GM12801 (cell line): Measurements from ENCODE around the gene SARDH.

Source experiments
- TF ChIP-seq, protein P1 (sequence below): IDR thresholded peaks from one replicate; pipeline ENCODE4 v1.5.1; 2011; ENCODE audit warnings: control low read depth; ENCODE audit not compliant: insufficient read length; ENCODE audit errors: extremely low read depth

The SARDH gene

GRCh38 chr9:133642708-133643361 lies 95.3 kb downstream of the SARDH start:
- TF ChIP-seq, protein P1, sequence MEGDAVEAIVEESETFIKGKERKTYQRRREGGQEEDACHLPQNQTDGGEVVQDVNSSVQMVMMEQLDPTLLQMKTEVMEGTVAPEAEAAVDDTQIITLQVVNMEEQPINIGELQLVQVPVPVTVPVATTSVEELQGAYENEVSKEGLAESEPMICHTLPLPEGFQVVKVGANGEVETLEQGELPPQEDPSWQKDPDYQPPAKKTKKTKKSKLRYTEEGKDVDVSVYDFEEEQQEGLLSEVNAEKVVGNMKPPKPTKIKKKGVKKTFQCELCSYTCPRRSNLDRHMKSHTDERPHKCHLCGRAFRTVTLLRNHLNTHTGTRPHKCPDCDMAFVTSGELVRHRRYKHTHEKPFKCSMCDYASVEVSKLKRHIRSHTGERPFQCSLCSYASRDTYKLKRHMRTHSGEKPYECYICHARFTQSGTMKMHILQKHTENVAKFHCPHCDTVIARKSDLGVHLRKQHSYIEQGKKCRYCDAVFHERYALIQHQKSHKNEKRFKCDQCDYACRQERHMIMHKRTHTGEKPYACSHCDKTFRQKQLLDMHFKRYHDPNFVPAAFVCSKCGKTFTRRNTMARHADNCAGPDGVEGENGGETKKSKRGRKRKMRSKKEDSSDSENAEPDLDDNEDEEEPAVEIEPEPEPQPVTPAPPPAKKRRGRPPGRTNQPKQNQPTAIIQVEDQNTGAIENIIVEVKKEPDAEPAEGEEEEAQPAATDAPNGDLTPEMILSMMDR: no peak

DNA sequence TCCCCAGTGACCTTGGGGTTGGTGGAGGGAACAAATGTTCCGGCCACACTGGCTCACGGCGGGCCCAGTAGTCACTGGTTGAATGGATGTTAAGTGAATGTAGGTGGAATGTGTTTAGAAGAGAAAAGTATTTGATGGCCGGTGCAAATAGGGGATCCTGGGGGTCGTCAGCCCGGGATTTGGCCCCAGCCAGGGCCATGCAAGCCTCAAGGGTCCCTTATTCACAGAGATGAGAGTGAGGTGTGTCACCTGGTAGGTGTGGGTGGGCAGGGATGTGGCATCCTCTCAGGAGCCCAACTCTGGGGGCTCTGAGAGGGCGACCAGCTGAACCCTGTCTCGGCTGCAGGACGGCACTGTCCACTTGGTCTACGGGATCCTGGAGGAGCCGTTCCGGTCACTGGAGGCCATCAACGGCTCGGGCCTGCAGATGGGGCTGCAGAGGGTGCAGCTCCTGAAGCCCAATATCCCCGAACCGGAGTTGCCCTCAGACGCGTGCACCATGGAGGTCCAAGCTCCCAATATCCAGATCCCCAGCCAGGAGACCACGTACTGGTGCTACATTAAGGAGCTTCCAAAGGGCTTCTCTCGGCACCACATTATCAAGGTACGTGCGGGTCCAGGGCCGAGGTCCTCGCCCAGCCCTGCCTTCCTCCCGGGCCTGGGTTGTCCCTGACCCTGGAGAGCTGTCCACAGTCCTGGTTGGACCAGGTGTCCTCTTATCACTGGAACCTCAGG lies 96.1 kb downstream of the SARDH start:
- TF ChIP-seq, protein P1: no peak

DNA sequence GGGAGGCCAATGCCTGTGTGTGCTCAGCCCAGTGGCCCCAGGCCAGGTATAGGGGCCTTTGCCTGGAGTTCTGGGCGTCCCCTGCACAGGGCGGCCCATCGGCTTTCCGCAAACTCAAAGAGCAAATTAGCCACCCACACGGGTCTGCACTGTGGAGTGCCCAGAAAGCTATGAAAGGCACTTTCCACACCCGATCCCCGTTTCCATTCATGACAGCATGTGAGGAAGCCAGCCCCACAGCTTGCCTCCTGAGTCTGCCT lies 96.8 kb downstream of the SARDH start:
- TF ChIP-seq, protein P1: no peak

DNA sequence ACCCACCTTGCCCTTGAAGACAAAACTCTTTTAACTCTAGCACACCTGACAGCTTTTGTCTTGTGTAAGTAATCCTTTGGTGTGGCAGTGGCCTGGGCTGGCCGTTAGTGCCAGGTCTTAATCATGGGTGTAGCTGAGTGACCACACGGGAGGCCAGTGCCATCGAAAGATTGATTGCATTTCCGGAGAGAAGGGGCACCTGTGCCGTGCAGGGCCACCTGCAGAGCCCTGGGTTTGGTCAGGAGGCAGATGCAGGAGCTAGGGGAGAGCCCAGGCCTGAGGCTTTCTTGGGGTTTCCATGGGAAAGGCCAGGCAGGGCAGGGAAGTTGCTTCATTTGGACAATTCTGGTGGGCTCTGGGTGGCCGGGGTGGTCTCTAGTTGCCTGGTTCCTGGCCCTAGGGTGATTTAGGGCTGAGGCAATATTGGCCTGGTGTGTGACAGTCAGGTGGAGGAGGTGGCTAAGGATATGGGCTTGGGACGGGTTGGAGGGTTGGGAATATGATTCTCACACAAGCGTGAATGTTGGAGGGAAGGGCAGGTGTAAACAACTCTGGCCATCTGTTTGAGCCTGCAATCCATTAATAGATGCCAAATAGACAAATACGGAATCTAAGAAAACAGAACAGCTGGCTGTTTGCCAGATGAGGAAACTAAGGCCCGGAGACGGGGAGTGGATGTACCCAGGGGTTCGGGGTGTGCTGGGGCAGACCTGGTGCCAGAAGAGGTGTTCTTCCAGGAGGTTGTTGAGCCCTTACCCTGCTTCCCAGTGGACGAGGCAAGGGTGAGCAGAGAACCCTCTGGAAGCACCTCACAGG lies 97.4 kb downstream of the SARDH start:
- TF ChIP-seq, protein P1: no peak

- TF ChIP-seq, protein P1: no peak
Observed at GRCh38 chr9:133640160-133640559, 98.0 kb downstream of the SARDH start.

DNA sequence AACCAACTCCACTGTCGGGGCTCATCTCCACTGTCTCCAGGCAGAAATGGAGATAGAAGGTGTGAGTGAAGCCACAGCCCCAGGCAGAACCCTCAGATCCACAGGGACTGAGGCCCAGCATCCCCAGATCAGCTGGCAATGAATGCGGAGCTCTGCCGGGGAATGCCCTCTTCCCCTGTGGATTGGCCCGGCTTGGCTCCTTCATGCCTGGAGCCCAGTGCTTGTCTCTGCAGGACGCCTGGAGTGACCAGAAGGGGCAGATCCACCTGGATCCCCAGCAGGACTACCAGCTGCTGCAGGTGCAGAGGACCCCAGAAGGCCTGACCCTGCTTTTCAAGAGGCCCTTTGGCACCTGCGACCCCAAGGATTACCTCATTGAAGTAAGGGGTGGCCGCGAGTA lies 98.5 kb downstream of the SARDH start:
- TF ChIP-seq, protein P1: no peak

- TF ChIP-seq, protein P1: no peak
Observed at GRCh38 chr9:133638711-133639110, 99.4 kb downstream of the SARDH start.
